Measurements from ENCODE around the gene RFLNA.

RFLNA gene, protein sequence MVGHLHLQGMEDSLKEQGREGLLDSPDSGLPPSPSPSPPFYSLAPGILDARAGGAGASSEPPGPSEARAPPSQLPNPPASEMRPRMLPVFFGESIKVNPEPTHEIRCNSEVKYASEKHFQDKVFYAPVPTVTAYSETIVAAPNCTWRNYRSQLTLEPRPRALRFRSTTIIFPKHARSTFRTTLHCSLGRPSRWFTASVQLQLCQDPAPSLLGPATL
- total RNA-seq: 0 reads per million in 2 experiments

- no peak for DNase-seq (ENCODE audit: low read depth)
Observed at GRCh38 chr12:124294780-124295341, at the start of gene RFLNA. Gene RFLNA, plus strand, starts transcription at chr12:124295093. Its CDS starts 337 bp downstream, at chr12:124295430.

DNA sequence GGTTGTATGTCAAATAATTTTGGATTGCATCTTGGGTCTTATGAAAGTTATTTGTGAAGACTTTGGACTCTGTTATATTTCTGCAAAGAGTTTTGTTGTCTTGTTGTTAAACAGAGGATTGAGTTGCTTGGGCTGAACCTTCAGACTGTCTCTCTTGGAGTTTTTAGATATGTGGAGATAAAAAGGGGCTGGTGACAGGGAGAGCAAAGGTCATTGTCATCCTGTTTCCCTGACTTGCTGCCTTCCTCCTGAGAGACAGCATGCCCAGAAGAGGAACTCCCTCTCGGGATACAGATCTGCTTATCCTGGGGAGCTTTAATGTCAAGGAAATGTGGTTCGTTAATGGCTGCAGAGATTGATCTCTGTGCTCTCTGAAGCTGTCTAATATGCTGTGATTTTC lies 47.6 kb upstream of the RFLNA start:
- DNase-seq (ENCODE audit: low read depth): no peak

DNA sequence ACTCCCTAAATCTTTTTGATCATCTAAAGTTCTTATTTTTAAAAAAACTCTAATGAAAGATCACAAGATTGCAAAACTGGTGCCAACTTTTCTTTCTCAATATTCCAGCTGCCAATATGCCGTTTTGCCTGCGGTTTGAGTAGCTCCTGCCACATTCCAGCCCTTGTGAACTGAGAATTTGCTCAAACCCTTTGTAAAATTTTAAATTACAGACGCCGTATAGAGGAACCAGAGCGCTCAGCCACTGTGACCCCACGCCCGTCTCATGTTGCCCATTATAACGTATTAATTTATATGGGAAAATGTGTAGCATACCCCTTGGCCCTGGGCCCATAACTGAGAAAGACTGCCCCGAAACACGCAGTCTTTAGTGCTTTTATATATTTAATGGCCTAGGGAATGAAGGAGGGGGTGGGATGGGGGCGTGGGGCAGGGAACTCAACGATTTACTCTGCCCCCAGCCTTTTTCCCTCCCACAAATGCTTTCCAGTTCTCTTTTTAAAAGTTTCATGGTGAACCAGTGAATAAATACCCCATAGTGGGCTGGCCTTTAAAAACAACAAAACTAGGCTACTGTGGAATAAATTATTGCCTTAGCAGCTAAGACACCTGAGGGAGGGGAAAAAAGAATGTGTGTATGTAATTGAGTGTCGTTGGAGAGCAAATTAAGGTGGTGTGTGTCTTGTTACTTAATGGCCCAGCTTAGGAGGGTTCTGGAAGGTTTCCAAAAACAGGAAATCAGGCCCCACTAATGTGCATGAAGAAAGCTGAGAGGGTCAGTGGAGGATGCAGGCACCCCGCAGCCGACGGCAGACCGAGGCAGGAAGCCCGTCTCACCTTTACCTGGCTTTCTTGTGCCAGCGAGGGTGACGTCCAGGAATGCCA lies 45.7 kb upstream of the RFLNA start:
- no peak for DNase-seq (ENCODE audit: low read depth)

DNA sequence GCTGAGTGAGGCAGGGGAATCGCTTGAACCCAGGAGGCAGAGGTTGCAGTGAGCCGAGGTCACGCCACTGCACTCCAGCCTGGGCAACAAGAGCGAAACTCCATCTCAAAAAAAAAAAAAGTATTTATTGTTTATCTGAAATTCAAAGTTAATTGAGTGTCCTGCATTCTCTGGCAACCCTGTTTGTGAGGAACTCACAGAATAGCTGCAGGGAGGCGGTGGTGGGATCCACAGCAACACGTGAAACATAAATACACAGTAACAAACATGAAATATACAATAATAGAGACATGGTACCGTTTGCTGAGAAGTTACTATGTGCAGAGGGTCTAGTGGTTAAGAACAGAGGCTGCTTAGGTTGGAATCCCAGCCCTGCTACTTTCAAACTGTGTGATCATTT lies 43.7 kb upstream of the RFLNA start:
- no peak for DNase-seq (ENCODE audit: low read depth)

- DNase-seq (ENCODE audit: low read depth): no peak
Observed at GRCh38 chr12:124252964-124253363, 41.9 kb upstream of the RFLNA start.

DNA sequence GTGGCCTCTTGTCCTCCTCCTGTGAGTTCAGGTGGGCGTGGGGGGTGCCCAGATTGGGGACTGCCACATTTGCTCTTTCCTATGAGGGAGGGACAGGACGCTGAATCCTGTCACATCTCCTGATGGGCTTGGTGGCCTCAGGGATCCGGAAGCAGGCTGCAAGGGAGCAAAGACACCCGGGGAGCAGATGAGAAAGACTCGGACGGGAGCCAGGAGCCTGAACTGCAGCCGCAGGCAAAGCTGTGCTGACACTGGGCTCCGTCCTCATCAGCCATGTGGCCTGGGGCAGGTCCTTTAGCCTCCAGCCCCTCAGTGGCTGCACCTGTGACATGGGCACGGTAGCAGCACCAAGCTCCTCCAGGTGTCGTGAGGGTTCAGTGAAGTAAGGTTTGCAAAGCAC lies 40.8 kb upstream of the RFLNA start:
- no peak for DNase-seq (ENCODE audit: low read depth)

GRCh38 chr12:124259154-124260066 lies 35.5 kb upstream of the RFLNA start:
- DNase-seq (ENCODE audit: low read depth): no peak

- DNase-seq (ENCODE audit: low read depth): no peak
Observed at GRCh38 chr12:124261885-124262284, 33.0 kb upstream of the RFLNA start.

DNA sequence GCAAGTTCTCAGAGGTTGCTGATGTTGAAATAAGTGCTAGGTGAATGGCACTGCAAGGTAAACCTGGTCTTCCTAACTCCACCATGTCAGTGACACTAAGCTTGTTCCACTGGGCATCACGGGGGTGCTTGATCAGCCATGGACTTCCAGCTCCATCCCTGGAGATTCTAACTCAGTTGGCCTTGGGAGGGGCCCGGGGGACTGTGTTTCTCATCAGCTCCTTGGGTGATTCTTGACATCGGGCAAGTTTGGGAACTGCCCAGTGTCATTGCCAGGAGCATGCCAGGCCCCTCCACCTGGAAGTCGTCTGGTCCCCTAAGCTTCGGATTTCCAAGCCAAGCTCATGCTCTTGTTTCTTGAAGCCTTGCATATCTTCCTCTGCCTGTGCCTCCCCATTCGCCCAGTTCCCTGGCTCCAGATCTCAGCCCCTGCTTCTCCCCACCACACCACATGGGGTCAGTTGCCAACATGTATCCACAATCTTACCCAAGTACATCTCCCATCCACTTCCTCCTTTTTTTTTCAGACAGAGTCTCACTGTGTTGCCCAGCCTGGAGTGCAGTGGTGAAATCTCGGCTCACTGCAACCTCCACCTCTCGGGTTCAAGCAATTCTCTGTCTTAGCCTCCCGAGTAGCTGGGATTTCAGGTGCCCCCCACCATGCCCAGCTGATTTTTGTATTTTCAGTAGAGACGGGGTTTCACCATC lies 30.7 kb upstream of the RFLNA start:
- no peak for DNase-seq (ENCODE audit: low read depth)

DNA sequence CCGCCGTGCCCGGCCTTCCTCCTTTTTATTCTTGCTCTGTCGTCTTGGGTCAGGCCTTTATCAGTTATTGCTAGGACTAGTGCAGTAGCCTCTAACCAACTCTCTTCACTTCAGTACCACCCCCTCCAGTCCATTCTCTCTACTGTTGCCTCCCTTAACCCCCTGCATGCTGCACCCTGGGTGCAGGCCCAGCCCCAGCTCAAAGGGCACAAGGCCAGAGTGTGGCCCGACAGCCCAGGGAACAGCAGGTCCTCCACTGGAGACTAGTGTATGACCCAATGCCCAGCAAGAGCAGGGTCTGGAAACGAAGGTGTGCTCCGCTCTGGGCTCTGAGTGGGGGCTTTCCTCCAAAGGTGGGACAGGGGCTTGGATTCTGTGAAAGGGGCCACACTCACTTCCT lies 30.0 kb upstream of the RFLNA start:
- no peak for DNase-seq (ENCODE audit: low read depth)

DNA sequence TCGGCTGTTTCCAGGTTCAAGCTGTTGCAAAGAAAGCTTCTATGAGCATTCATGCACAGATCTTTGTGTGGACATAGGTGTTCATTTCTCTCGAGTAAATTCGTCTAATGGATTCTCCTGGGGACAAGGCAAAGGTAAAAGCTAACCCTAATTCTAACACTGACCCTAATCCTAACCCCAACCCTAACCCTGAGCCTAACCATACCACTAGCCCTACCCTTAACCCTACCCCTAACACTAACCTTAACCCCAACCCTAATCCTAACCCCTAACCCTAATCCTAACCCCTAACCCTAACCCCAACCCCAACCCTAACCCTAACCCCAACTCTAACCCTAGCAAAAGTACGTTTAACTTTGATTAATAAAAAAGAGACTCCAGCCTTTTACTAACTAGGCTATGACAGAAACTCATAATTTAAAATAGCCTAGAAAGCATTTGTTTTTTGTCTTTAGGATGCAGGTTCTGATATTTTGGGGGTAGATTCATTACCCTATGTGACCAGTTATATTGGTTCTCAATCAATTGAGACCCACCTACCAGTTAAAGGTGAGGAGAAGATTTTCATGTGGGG lies 27.6 kb upstream of the RFLNA start:
- DNase-seq (ENCODE audit: low read depth): no peak

- no peak for DNase-seq (ENCODE audit: low read depth)
Observed at GRCh38 chr12:124270671-124271070, 24.2 kb upstream of the RFLNA start.

GRCh38 chr12:124273630-124274029 lies 21.3 kb upstream of the RFLNA start:
- DNase-seq (ENCODE audit: low read depth): no peak

- no peak for DNase-seq (ENCODE audit: low read depth)
Observed at GRCh38 chr12:124276337-124276736, 18.6 kb upstream of the RFLNA start.

DNA sequence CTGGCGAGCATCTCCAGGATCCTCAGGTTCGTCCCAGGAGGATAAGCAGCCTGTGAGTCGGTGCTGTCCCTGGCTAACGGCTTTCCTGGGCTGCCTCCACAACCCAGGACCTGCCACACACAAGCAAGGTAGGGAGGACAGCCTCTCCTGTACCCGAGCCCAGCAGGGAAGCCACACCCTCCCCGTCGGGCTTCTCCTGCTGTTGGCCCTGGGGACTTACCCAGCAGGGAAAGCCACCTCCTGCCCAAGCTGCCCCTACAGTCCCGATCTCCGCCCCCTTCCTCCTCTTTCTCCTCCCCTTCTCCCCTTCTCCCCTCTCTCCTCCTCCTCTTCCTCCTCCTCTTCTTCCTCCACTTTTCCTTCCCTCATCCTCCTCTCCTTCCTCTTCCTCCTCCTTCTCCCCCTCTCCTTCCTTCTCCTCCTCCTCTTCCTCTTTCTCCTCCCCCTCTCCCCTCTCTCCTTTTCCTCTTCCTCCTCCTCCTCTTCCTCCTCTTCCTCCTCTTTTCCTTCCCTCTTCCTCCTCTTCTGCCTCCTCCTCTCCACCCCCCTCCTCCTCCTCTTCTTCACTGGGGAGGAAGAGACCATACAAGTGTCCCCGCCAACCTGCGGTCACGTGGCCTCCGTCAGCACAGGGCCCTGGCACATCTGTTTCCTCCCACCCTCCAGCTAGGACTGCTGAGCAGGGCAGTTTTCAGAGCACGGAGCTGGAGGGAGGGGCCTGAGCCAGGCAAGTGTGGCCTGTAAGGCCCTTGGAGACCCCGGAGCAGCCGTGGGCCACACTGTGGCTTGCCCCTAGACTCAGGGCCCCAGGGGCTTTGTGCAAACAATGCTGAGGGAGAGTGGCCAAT lies 17.3 kb upstream of the RFLNA start:
- no peak for DNase-seq (ENCODE audit: low read depth)

- no peak for DNase-seq (ENCODE audit: low read depth)
Observed at GRCh38 chr12:124278389-124279101, 16.3 kb upstream of the RFLNA start.

DNA sequence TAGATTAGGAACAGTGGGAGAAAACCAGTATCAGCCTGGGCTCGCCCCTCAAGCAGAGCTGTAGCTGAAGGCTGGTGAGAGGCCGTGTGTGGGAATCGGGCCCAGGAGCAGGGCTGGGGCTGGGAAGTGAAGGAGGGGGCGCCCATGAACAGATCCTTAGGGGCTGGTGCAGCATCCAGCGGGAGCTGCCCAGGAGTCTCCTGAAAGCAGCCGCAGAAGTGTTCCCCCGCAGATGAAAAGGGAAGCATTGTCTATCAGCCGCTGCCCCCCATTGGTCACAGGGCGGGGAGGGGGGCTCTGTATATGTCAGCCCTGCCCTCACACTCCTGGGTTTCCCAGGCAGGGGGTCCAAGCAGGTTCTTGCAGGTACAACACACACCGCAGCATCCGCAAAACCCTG lies 15.6 kb upstream of the RFLNA start:
- DNase-seq (ENCODE audit: low read depth): no peak

DNA sequence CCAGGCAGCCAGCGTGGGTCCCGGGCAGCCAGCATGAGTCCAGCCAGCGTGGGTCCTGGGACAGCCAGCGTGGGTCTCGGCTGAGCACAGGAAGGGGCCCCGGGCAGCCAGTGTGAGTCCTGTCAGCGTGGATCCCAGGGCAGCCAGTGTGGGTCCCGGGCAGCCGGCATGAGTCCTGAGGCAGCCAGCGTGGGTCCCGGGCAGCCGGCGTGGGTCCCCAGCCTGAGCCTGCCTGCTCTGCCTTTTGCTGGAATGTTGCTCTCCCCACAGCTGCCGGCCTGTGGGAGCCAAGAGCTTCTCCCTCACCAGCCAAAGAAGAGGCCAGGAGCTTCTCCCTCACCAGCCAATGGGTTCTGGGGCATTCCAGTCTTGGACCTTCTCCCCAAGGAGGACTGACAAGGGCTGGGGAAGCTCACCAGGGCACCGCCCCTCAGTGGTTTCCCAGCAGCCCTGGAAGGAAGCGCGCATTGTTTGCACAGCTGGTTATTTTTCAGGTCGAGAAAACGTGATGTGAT lies 15.0 kb upstream of the RFLNA start:
- no peak for DNase-seq (ENCODE audit: low read depth)

GRCh38 chr12:124281309-124281708 lies 13.6 kb upstream of the RFLNA start:
- DNase-seq (ENCODE audit: low read depth): no peak
